HepG2 (cell line): ENCODE measurements around the gene GAL3ST1. TPM values are rescaled to one million over a fixed set of nuclear protein-coding genes. Genes with fewer than 3 reads are reported as not detected.

Source experiments
- AHR ChIP-seq: IDR thresholded peaks from 2 replicates; pipeline ENCODE4 v1.6.1; 2018; ENCODE audit warnings: missing genetic modification reagents, missing compliant biosample characterization
- CCAR2 ChIP-seq: fragments of 200-400 bp; formaldehyde crosslinking; optimal IDR thresholded peaks from 2 replicates; pipeline ENCODE3; 2018; ENCODE audit warnings: low read depth, mild to moderate bottlenecking, low read length, moderate library complexity
- CTCF ChIP-seq: sonication (generic); formaldehyde crosslinking; IDR thresholded peaks from 2 replicates; pipeline ENCODE4 v1.5.0; 2020; ENCODE audit warnings: mild to moderate bottlenecking, missing genetic modification reagents, moderate library complexity
- FOSL2 ChIP-seq: sonication (generic); formaldehyde crosslinking; IDR thresholded peaks from 2 replicates; pipeline ENCODE4 v1.4.0; 2020; ENCODE audit warnings: missing genetic modification reagents
- HOXA9 ChIP-seq: sonication (generic); formaldehyde crosslinking; IDR thresholded peaks from 2 replicates; pipeline ENCODE4 v1.8.1; 2022; ENCODE audit warnings: missing genetic modification reagents, mild to moderate bottlenecking, moderate library complexity, borderline replicate concordance
- IRX3 ChIP-seq: sonication (generic); formaldehyde crosslinking; IDR thresholded peaks from 2 replicates; pipeline ENCODE4 v1.8.1; 2023; ENCODE audit warnings: mild to moderate bottlenecking, low read depth, missing genetic modification reagents, borderline replicate concordance
- MATR3 ChIP-seq: sonication (generic); formaldehyde crosslinking; IDR thresholded peaks from 2 replicates; pipeline ENCODE4 v1.4.0; 2020; ENCODE audit warnings: missing genetic modification reagents
- MED1 ChIP-seq: sonication (generic); formaldehyde crosslinking; IDR thresholded peaks from 2 replicates; pipeline ENCODE4 v1.4.0; 2020; ENCODE audit warnings: missing genetic modification reagents
- MEIS1 ChIP-seq: sonication (generic); formaldehyde crosslinking; IDR thresholded peaks from 2 replicates; pipeline ENCODE4 v1.9.0; 2021; ENCODE audit warnings: mild to moderate bottlenecking, missing genetic modification reagents, moderate library complexity, borderline replicate concordance
- MXD4 ChIP-seq: IDR thresholded peaks from 2 replicates; pipeline ENCODE4 v1.6.1; 2016; ENCODE audit warnings: mild to moderate bottlenecking, missing biosample characterization, missing genetic modification reagents
- MXI1 ChIP-seq: IDR thresholded peaks from 3 replicates; pipeline ENCODE4 v1.6.1; 2012; ENCODE audit warnings: low read depth, low read length, inconsistent platforms, borderline replicate concordance
- NCOR1 ChIP-seq: fragments of 200-600 bp; sonication (generic); IDR thresholded peaks from 2 replicates; pipeline ENCODE4 v1.7.0; 2017; ENCODE audit warnings: antibody characterized with exemption, low read length, borderline replicate concordance
- NRL ChIP-seq: sonication (generic); formaldehyde crosslinking; IDR thresholded peaks from 2 replicates; pipeline ENCODE4 v1.5.0; 2020; ENCODE audit warnings: missing genetic modification reagents, mild to moderate bottlenecking, moderate library complexity, borderline replicate concordance
- PHB2 ChIP-seq: fragments of 450-650 bp; IDR thresholded peaks from 2 replicates; pipeline ENCODE4 v1.6.1; 2018; ENCODE audit not compliant: partially characterized antibody
- SRF ChIP-seq: IDR thresholded peaks from 2 replicates; pipeline ENCODE4 v1.6.1; 2011; ENCODE audit warnings: mild to moderate bottlenecking, low read depth, low read length, moderate library complexity
- U2AF1 ChIP-seq: fragments of 200-400 bp; formaldehyde crosslinking; optimal IDR thresholded peaks from 2 replicates; pipeline ENCODE3; 2017; ENCODE audit warnings: mild to moderate bottlenecking, low read depth, low read length
- ZFP37 ChIP-seq: sonication (generic); formaldehyde crosslinking; IDR thresholded peaks from 2 replicates; pipeline ENCODE4 v1.4.0; 2020; ENCODE audit warnings: missing genetic modification reagents, borderline replicate concordance
- ZNF512B ChIP-seq: sonication (generic); formaldehyde crosslinking; IDR thresholded peaks from 2 replicates; pipeline ENCODE4 v1.5.1; 2020; ENCODE audit warnings: missing genetic modification reagents, mild to moderate bottlenecking, borderline replicate concordance
- ZNF615 ChIP-seq: sonication (generic); formaldehyde crosslinking; IDR thresholded peaks from 2 replicates; pipeline ENCODE4 v1.5.0; 2020; ENCODE audit warnings: mild to moderate bottlenecking, missing genetic modification reagents, borderline replicate concordance
- ZNF7 ChIP-seq: IDR thresholded peaks from 2 replicates; pipeline ENCODE4 v1.6.1; 2016; ENCODE audit warnings: missing biosample characterization, missing genetic modification reagents
- ZNF792 ChIP-seq: IDR thresholded peaks from 2 replicates; pipeline ENCODE4 v1.6.1; 2016
- ZNF883 ChIP-seq: sonication (generic); formaldehyde crosslinking; IDR thresholded peaks from 2 replicates; pipeline ENCODE4 v1.5.1; 2020; ENCODE audit warnings: mild to moderate bottlenecking, missing genetic modification reagents; ENCODE audit errors: not compliant biosample characterization
- ZSCAN31 ChIP-seq: sonication (generic); formaldehyde crosslinking; IDR thresholded peaks from 2 replicates; pipeline ENCODE4 v1.5.0; 2020; ENCODE audit warnings: low read depth, mild to moderate bottlenecking, missing genetic modification reagents
- polyA plus RNA-seq, 8 experiments: library from polyadenylated mRNA; depleted of rRNA in 3 of 8; stranded (reverse) in 7 of 8; unstranded in 1 of 8; fragments of >200 nt; fragmentation: Illumina TruSeq in 4 of 8; extraction: Trizol in 4 of 8; gene quantifications; 2 replicates each; pipeline versions ENCODE4 v1.2.1 to v1.2.3, GENCODE V29; 2011 to 2016; ENCODE audit warnings: low read depth in 4 of 8, missing spikeins in 1 of 8, mixed read lengths in 1 of 8; ENCODE audit not compliant: insufficient read depth in 1 of 8
- total RNA-seq, 5 experiments: library from RNA; depleted of rRNA; stranded (reverse); fragments of >200 nt; fragmentation: Illumina TruSeq; extraction: Trizol; gene quantifications; 2 replicates each; pipeline ENCODE4 v1.2.3, GENCODE V29; 2016; ENCODE audit warnings: low read depth in 1 of 5
- TF ChIP-seq, protein P1 (sequence below): sonication (generic); formaldehyde crosslinking; IDR thresholded peaks from 2 replicates; pipeline ENCODE4 v1.4.0; 2020; ENCODE audit warnings: low read depth, missing genetic modification reagents

GAL3ST1 gene
- total and polyA plus RNA-seq, 2 of the 13 experiments (the other 11 are each of a cell fraction or from before 2014, with no cell fraction given): 4.4 to 14.7 TPM

- TF ChIP-seq MXI1 (peak; percentile 28; the same call in 1 of the 3 replicates), CTCF (CRISPR knock-in tag) (no peak), AHR (no peak), ZNF883 (CRISPR knock-in tag) (no peak), PHB2 (no peak), ZFP37 (CRISPR knock-in tag) (no peak), ZNF7 (no peak), MEIS1 (CRISPR knock-in tag) (no peak; the same call in 1 of the 2 replicates), ZNF615 (CRISPR knock-in tag) (no peak), ZSCAN31 (CRISPR knock-in tag) (no peak), U2AF1 (no peak), IRX3 (no peak), ZNF792 (CRISPR knock-in tag) (peak; percentile 57; the same call in 1 of the 2 replicates), NCOR1 (peak; percentile 41; the same call in 1 of the 2 replicates), ZNF512B (CRISPR knock-in tag) (no peak), SRF (no peak), NRL (CRISPR knock-in tag) (no peak), MXD4 (no peak), HOXA9 (CRISPR knock-in tag) (no peak), FOSL2 (CRISPR knock-in tag) (peak; percentile 66), MED1 (no peak), MATR3 (no peak), CCAR2 (no peak)
- TF ChIP-seq, protein P1, sequence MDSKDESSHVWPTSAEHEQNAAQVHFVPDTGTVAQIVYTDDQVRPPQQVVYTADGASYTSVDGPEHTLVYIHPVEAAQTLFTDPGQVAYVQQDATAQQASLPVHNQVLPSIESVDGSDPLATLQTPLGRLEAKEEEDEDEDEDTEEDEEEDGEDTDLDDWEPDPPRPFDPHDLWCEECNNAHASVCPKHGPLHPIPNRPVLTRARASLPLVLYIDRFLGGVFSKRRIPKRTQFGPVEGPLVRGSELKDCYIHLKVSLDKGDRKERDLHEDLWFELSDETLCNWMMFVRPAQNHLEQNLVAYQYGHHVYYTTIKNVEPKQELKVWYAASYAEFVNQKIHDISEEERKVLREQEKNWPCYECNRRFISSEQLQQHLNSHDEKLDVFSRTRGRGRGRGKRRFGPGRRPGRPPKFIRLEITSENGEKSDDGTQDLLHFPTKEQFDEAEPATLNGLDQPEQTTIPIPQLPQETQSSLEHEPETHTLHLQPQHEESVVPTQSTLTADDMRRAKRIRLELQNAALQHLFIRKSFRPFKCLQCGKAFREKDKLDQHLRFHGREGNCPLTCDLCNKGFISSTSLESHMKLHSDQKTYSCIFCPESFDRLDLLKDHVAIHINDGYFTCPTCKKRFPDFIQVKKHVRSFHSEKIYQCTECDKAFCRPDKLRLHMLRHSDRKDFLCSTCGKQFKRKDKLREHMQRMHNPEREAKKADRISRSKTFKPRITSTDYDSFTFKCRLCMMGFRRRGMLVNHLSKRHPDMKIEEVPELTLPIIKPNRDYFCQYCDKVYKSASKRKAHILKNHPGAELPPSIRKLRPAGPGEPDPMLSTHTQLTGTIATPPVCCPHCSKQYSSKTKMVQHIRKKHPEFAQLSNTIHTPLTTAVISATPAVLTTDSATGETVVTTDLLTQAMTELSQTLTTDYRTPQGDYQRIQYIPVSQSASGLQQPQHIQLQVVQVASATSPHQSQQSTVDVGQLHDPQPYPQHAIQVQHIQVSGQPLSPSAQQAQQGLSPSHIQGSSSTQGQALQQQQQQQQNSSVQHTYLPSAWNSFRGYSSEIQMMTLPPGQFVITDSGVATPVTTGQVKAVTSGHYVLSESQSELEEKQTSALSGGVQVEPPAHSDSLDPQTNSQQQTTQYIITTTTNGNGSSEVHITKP (CRISPR knock-in tag): no peak
These were observed 8.3 kb downstream of the GAL3ST1 start (continued) for GRCh38 chr22:30566125-30566524.
